Peyer's patch (tissue), 4 donors: ENCODE data around the gene ATP5PB. TPM values are rescaled to one million over a fixed set of nuclear protein-coding genes. Genes with fewer than 3 reads are reported as not detected.
A peak's percentile ranks its signal among the peaks of the same experiment; 100 is the strongest.

ENCODE experiments used
- DNase-seq, 3 donors: peaks; one replicate each; pipeline ENCODE4 v3.0.0-alpha.2; 2017 to 2019
- H3K27ac ChIP-seq, 4 donors: fragments of 200-600 bp; sonication (generic); one replicate each; pipeline ENCODE4 v1.5.1; 2016 to 2019
- H3K27me3 ChIP-seq, 2 donors: fragments of 200-600 bp; sonication (generic); one replicate each; pipeline ENCODE4 v1.5.1; 2019
- H3K36me3 ChIP-seq, 3 donors: fragments of 200-600 bp; sonication (generic); one replicate each; pipeline ENCODE4 v1.5.1; 2016 to 2019
- H3K4me1 ChIP-seq, 4 donors: fragments of 200-600 bp; sonication (generic); one replicate each; pipeline ENCODE4 v1.5.1; 2016 to 2019
- H3K4me3 ChIP-seq, 4 donors: fragments of 200-600 bp; sonication (generic); 1 replicate in 3 of 4; 2 replicates in 1 of 4; pipeline ENCODE4 v1.5.1; 2016 to 2019; ENCODE audit warnings: mild to moderate bottlenecking in 1 of 4
- H3K9me3 ChIP-seq, 4 donors: fragments of 200-600 bp; sonication (generic); one replicate each; pipeline ENCODE4 v1.5.1; 2016 to 2019; ENCODE audit warnings: mild to moderate bottlenecking in 1 of 4
- CTCF ChIP-seq, 6 experiments: fragments of 450-650 bp in 4 of 6; fragments of 200-600 bp in 2 of 6; sonication (generic) in 1 of 6; IDR thresholded peaks; one replicate each; pipeline ENCODE4 v1.5.1; 2017 to 2019; ENCODE audit warnings: antibody characterized with exemption in 6 of 6, mild to moderate bottlenecking in 3 of 6, moderate library complexity in 1 of 6
- POLR2A ChIP-seq, 2 donors: fragments of 450-650 bp; IDR thresholded peaks; one replicate each; pipeline ENCODE4 v1.5.1; 2017; ENCODE audit warnings: antibody characterized with exemption in 2 of 2, mild to moderate bottlenecking in 2 of 2, moderate library complexity in 2 of 2
- total RNA-seq, 4 donors: library from RNA; depleted of rRNA; stranded (reverse); fragments of >200 nt; gene quantifications; one replicate each; pipeline ENCODE4 v1.1.0, GENCODE V29; 2016

ATP5PB gene
- total RNA-seq, 4 donors from 2014 or later, result 86.6 to 271 (median 136) TPM

GRCh38 chr1:111483876-111484275 lies 34.6 kb downstream of the ATP5PB start:
- H3K9me3 ChIP-seq, result no peaks in the 10 kb centered on the region
- H3K27me3 ChIP-seq, result no peaks in the 10 kb centered on the region
- no peaks in the 10 kb centered on the region for H3K4me1 ChIP-seq
- no peak overlapping the region for H3K27ac ChIP-seq
- H3K4me3 ChIP-seq, result no peak overlapping the region
- no peak for DNase-seq
- H3K36me3 ChIP-seq, result no peaks in the 10 kb centered on the region
- no peak for TF ChIP-seq POLR2A (IDR thresholded peaks at IDR 0.05)
- TF ChIP-seq CTCF (IDR thresholded peaks at IDR 0.05), result no peak

GRCh38 chr1:111484391-111485026 lies 35.2 kb downstream of the ATP5PB start:
- H3K9me3 ChIP-seq, result no peaks in the 10 kb centered on the region
- no peak overlapping the region for H3K27ac ChIP-seq
- H3K27me3 ChIP-seq, result no peaks in the 10 kb centered on the region
- no peaks in the 10 kb centered on the region for H3K4me1 ChIP-seq
- no peaks in the 10 kb centered on the region for H3K36me3 ChIP-seq
- no peak for TF ChIP-seq CTCF (IDR thresholded peaks at IDR 0.05)
- no peak for TF ChIP-seq POLR2A (IDR thresholded peaks at IDR 0.05)
- H3K4me3 ChIP-seq, result no peak overlapping the region
- no peak for DNase-seq

- no peaks in the 10 kb centered on the region for H3K4me1 ChIP-seq
- no peak for DNase-seq
- TF ChIP-seq CTCF (IDR thresholded peaks at IDR 0.05) (no peak), POLR2A (IDR thresholded peaks at IDR 0.05) (no peak)
- H3K4me3 ChIP-seq, result no peak overlapping the region
- no peaks in the 10 kb centered on the region for H3K36me3 ChIP-seq
- H3K9me3 ChIP-seq, result no peaks in the 10 kb centered on the region
- no peaks in the 10 kb centered on the region for H3K27me3 ChIP-seq
- no peak overlapping the region for H3K27ac ChIP-seq
These were observed 37.2 kb downstream of the ATP5PB start for GRCh38 chr1:111486431-111486830.

- Histone ChIP-seq H3K4me1 (no peaks in the 10 kb centered on the region), H3K4me3 (no peak overlapping the region), H3K27me3 (no peaks in the 10 kb centered on the region), H3K36me3 (no peaks in the 10 kb centered on the region), H3K9me3 (no peaks in the 10 kb centered on the region), H3K27ac (no peak overlapping the region)
- no peak for DNase-seq
- TF ChIP-seq CTCF (IDR thresholded peaks at IDR 0.05), result no peak
- no peak for TF ChIP-seq POLR2A (IDR thresholded peaks at IDR 0.05)
These were observed 37.9 kb downstream of the ATP5PB start for GRCh38 chr1:111487133-111487532.

GRCh38 chr1:111488669-111489068 lies 39.4 kb downstream of the ATP5PB start:
- Histone ChIP-seq H3K4me1 (no peaks in the 10 kb centered on the region), H3K27me3 (no peaks in the 10 kb centered on the region), H3K36me3 (no peaks in the 10 kb centered on the region), H3K9me3 (no peaks in the 10 kb centered on the region), H3K27ac (peak overlapping the region in 2 of 4 donors; percentile 57 to 59), H3K4me3 (no peak overlapping the region)
- DNase-seq, result no peak
- TF ChIP-seq POLR2A (IDR thresholded peaks at IDR 0.05) (no peak), CTCF (IDR thresholded peaks at IDR 0.05) (no peak)

- no peaks in the 10 kb centered on the region for H3K36me3 ChIP-seq
- no peak for DNase-seq
- no peaks in the 10 kb centered on the region for H3K4me1 ChIP-seq
- H3K27ac ChIP-seq, result peak overlapping the region in 2 of 4 donors; percentile 57 to 59
- TF ChIP-seq CTCF (IDR thresholded peaks at IDR 0.05), result no peak
- TF ChIP-seq POLR2A (IDR thresholded peaks at IDR 0.05), result no peak
- H3K4me3 ChIP-seq, result no peak overlapping the region
- H3K9me3 ChIP-seq, result no peaks in the 10 kb centered on the region
- H3K27me3 ChIP-seq, result no peaks in the 10 kb centered on the region
These were observed 40.3 kb downstream of the ATP5PB start for GRCh38 chr1:111489604-111490003.
